HAP-1 (cell line): ENCODE data around the gene TNRC6C.
"Not testable (repeated sequence)": the region's sequence is repeated elsewhere in the genome, so short reads cannot be mapped to it uniquely, and the experiment has no call there.

Source experiments
- DNase-seq, 2 experiments: peaks; one replicate each; pipeline ENCODE4 v3.0.0-alpha.2; 2016 to 2020; ENCODE audit warnings: low spot score in 2 of 2
- H3K27me3 ChIP-seq: fragments of 250-450 bp; sonication (Bioruptor Pico); 2 replicates; pipeline ENCODE4 v1.5.1; 2020; ENCODE audit warnings: low read depth, mild to moderate bottlenecking, moderate library complexity
- H3K36me3 ChIP-seq: fragments of 250-450 bp; sonication (Bioruptor Pico); replicated peaks from 2 replicates; pipeline ENCODE4 v1.5.1; 2020; ENCODE audit warnings: mild to moderate bottlenecking
- H3K4me1 ChIP-seq: fragments of 250-450 bp; sonication (Bioruptor Pico); 2 replicates; pipeline ENCODE4 v1.5.1; 2020; ENCODE audit warnings: mild to moderate bottlenecking
- H3K4me3 ChIP-seq: fragments of 250-450 bp; sonication (Bioruptor Pico); 2 replicates; pipeline ENCODE4 v1.5.1; 2020; ENCODE audit warnings: mild to moderate bottlenecking, moderate library complexity
- H3K9me3 ChIP-seq: fragments of 250-450 bp; sonication (Bioruptor Pico); 2 replicates; pipeline ENCODE4 v1.5.1; 2020; ENCODE audit warnings: mild to moderate bottlenecking, moderate library complexity
- in situ Hi-C: fragments of 300-500 bp; cut with MboI; formaldehyde crosslinking; loops from 3 replicates; pipeline ENCODE4 v1.14.3; 2020; ENCODE audit warnings: low sequenced_read_pairs, inconsistent platforms, mixed read lengths

Gene TNRC6C

DNA sequence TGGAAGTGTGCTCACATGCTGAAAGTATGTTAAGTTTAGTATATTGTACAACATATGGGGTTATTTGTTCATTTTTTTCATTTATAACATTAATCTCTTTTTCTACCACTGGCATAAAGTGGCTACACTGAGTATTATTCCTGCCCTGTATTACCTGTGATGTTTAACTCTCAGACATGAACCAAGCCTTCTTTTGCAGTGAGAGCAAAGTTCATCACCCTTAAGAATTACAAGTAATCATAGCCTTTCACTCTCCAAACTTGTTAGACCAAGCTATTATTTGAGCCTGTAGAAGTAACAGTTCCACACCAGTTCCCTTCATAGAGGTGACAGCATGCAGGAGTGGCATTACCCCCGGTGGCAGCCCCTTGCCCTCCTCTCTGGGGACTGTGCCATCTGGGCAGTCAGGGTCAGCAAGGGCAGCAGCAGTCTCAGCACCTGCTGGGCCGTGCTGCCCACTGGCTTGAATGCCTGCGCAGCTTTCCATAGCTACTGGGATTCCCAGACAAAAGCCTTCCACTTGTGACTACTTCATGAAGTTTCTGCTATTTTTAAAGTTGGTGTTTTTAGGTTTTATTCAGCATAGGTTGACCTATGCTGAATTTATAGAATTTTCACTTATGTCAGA, 98.7 kb downstream of the TNRC6C start:
- DNase-seq, result no peak
- in situ Hi-C loops, result no loop called here

DNA sequence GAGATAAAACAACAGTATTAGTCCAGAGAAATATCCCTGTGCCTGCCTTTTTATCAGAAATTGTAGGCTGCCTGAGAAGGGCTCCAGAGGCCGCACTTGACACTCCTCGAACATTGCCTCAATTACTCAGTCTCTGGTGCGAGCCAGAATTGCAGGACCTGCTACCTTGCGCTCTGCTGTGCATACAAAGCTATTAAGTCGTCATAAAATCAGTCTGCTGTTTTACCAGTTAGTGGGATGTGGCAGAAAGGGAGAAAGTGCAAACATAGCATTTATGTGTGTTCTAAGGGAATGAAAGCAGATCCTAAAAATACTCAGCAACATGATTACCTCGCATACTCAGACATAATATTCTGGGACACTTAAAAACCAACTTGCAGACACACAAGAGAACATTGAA, 99.5 kb downstream of the TNRC6C start:
- no peak for DNase-seq

More for the DNA sequence above, 98.7 kb downstream of the TNRC6C start:
- 0 out of 2 replicates have a peak, but pooled peaks cover 6% of the 10 kb centered on the region for H3K36me3 ChIP-seq
- no peaks in the 10 kb centered on the region for H3K9me3 ChIP-seq
- no peaks in the 10 kb centered on the region for H3K4me1 ChIP-seq
- H3K27me3 ChIP-seq, result no peaks in the 10 kb centered on the region
- H3K4me3 ChIP-seq, result no peak overlapping the region

DNA sequence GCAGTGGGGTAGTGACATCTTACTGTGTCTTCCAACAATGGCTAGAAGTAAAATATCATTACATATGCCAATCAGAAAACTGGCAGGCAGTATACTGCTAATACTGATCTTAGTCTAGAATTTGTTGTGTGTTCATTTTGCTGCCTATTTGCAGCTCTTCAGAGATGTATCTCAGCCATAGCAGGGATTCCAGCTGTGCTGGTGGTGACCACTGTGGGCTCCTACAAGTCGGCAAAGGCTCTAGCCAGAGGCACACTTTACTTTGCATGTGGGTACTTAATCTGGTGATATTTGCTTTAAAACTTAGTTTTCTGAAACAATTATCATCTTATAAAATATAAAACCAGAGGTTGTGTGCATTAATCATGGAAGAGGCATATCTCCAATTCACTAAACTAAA, 100.1 kb downstream of the TNRC6C start:
- H3K4me3 ChIP-seq, result no peak overlapping the region
- H3K9me3 ChIP-seq, result no peaks in the 10 kb centered on the region
- H3K27me3 ChIP-seq, result no peaks in the 10 kb centered on the region
- no peak for DNase-seq
- no peaks in the 10 kb centered on the region for H3K4me1 ChIP-seq
- H3K36me3 ChIP-seq, result 0 out of 2 replicates have a peak, but pooled peaks cover 6% of the 10 kb centered on the region
- in situ Hi-C loops, result no loop called here

More for the DNA sequence above, 99.5 kb downstream of the TNRC6C start:
- H3K36me3 ChIP-seq, result 0 out of 2 replicates have a peak, but pooled peaks cover 6% of the 10 kb centered on the region
- in situ Hi-C loops, result no loop called here
- no peaks in the 10 kb centered on the region for H3K4me1 ChIP-seq
- no peaks in the 10 kb centered on the region for H3K27me3 ChIP-seq
- H3K4me3 ChIP-seq, result no peak overlapping the region
- no peaks in the 10 kb centered on the region for H3K9me3 ChIP-seq

DNA sequence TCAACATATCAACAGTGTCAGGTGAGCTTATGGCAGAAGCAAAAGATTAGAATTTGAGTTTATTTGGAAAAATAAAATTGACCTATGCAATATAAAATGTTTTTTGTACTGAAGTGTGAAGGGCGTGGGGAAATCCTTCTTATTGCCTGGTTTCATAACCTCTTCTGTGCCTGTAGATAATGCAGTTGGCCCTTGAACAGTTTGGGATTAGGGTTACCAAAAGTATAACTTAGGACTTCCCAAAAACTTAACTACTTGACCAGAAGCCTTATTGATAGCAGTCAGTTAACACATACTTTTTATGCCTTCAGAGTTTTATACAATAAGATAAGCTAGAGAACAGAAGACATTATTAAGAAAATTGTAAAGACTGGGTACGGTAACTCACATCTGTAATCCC, 104.1 kb downstream of the TNRC6C start:
- Histone ChIP-seq H3K27me3 (no peaks in the 10 kb centered on the region), H3K4me3 (no peak overlapping the region), H3K4me1 (no peaks in the 10 kb centered on the region), H3K9me3 (no peaks in the 10 kb centered on the region), H3K36me3 (no peaks in the 10 kb centered on the region; the same call in 1 of the 2 replicates)
- in situ Hi-C loops, result no loop called here
- DNase-seq, result no peak

DNA sequence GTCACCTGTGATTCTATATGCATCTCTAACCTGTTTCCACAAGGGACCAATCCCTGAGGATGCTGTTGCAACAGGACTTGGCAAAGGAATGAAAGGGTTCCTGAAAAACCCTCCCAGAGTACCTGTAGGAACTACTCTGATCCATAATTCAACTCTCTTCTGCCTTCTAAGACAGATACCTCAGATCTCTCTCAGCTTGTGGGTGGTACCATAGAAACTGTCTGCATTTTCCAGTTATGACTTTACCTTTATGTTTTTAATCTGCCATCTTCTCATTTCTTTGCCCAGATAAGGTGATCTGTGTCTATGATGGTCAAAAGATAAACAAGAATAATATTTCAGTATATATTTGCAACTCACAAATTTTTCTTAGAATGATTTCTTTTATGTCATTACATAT, 105.0 kb downstream of the TNRC6C start:
- Histone ChIP-seq H3K4me1 (no peaks in the 10 kb centered on the region), H3K4me3 (no peak overlapping the region), H3K9me3 (no peaks in the 10 kb centered on the region), H3K27me3 (no peaks in the 10 kb centered on the region), H3K36me3 (peaks cover 4% of the 10 kb centered on the region; the same call in 1 of the 2 replicates)
- in situ Hi-C loops, result no loop called here
- no peak for DNase-seq

DNA sequence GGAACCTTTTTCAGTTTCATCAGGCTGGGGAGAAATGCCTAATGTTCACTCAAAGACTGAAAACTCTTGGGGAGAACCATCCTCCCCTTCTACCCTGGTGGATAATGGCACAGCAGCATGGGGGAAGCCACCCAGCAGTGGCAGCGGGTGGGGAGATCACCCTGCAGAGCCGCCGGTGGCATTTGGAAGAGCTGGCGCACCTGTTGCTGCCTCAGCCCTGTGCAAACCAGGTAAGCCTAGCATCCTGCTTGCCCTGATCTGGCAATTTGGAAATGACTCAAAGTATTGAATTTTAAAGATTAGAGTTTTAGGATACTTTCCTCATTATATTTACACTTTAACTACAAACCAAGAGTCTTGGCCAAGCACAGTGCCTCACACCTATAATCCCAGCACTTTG, 106.2 kb downstream of the TNRC6C start:
- no peaks in the 10 kb centered on the region for H3K27me3 ChIP-seq
- in situ Hi-C loops, result no loop called here
- peaks cover 8% of the 10 kb centered on the region; the same call in 1 of the 2 replicates for H3K36me3 ChIP-seq
- no peak for DNase-seq
- H3K9me3 ChIP-seq, result no peaks in the 10 kb centered on the region
- no peak overlapping the region for H3K4me3 ChIP-seq
- H3K4me1 ChIP-seq, result no peaks in the 10 kb centered on the region

DNA sequence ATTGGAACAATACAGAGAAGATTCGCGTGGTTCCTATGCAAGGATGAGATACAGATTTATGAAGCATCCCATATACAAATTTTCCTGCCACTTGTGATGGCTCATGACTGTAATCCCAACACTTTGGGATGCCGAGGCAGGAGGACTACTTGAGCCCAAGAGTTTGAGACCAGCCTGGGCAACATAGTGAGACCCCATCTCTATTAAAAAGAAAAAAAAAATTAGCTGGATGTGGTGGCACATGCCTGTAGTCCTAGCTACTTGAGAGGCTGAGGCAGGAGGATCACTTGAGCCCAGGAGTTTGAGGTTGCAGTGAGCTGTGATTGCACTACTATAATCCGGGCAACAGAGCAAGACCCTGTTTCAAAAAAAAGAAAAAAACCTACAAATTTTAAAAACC, 108.5 kb downstream of the TNRC6C start:
- H3K4me3 ChIP-seq, H3K9me3 ChIP-seq, DNase-seq, H3K27me3 ChIP-seq, H3K4me1 ChIP-seq, in situ Hi-C loops: not testable (repeated sequence)
- peaks cover 14% of the 10 kb centered on the region; the same call in 1 of the 2 replicates for H3K36me3 ChIP-seq

DNA sequence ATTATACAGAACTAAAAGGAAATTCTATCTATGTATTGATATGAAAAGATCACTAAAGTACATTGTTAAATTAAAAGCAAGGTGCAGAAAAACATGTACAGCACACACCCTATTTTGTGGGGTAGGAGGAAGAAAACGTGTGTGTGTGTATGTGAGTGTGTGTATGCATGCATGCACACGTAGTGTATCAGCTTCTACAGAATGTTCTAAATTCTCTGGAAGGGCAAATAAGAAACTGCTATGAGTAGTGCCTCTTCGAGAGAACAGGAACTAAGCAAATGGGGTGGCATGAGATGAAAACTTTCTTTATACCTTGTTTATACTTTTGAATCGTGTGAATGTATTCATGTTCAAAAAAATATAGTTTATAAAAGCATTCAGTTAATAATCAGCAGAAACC, 111.2 kb downstream of the TNRC6C start:
- in situ Hi-C loops, result no loop called here
- no peaks in the 10 kb centered on the region for H3K27me3 ChIP-seq
- DNase-seq, result no peak
- H3K36me3 ChIP-seq, result peaks cover 32% of the 10 kb centered on the region
- H3K9me3 ChIP-seq, result no peaks in the 10 kb centered on the region
- no peak overlapping the region for H3K4me3 ChIP-seq
- no peaks in the 10 kb centered on the region for H3K4me1 ChIP-seq

DNA sequence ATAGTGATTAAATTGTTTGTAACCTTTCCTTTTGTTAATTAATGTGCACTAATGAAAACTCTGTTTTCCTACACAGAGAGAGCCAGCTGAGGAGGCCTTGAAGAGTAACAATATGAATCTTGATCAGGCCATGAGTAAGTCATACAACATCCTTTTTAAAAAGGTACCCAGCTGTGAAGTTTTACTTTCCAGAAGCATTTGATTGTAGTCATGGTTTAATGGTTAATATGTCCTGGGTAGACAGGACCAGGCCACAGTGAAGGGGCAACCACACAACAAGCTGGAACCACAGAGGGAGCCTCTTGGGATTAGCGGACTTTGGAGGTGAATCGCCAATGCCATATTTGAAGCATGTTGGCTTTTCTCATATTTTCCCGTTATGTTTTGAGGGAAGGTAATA, 114.5 kb downstream of the TNRC6C start:
- Histone ChIP-seq H3K27me3 (no peaks in the 10 kb centered on the region), H3K36me3 (peaks cover 42% of the 10 kb centered on the region), H3K4me1 (no peaks in the 10 kb centered on the region), H3K9me3 (no peaks in the 10 kb centered on the region), H3K4me3 (no peak overlapping the region)
- in situ Hi-C loops, result no loop called here
- no peak for DNase-seq

DNA sequence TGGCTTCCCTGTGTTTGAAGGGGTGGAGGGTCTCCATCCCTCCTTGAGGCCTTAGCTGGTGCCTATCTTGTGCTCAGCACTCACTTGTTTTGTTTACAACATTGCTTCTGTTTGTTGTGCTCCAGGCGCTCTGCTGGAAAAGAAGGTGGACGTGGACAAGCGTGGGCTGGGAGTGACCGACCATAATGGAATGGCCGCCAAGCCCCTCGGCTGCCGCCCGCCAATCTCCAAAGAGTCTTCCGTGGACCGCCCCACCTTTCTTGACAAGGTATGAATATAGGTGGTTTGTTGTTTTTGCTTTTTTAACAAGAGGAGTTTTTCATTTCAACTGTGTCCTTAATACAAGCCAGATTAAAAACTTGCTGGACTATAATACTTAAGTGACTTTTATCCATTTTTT, 116.5 kb downstream of the TNRC6C start:
- Histone ChIP-seq H3K4me3 (no peak overlapping the region), H3K4me1 (no peaks in the 10 kb centered on the region), H3K27me3 (no peaks in the 10 kb centered on the region), H3K36me3 (peaks cover 43% of the 10 kb centered on the region), H3K9me3 (no peaks in the 10 kb centered on the region)
- in situ Hi-C loops, result no loop called here
- DNase-seq, result no peak

DNA sequence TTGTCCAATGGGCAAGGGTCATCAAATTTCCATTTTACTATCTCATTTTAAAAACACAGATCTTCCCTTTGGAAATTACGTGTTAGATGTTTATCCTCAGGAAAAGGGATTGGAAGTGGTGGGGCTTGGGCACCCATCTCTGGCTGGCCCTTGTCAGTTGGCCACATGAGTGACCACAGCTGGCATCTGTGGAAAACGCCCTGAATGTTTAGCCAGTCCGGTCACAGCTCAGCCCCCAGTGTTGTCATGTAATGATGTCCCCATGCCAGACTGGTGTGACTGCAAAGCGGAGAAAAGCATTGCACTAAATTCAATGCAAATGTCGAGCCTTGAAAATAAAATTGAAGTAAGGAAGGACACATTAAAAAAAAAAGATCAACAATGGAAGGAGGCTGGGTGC, 117.0 kb downstream of the TNRC6C start:
- in situ Hi-C loops, result no loop called here
- H3K4me3 ChIP-seq, result no peak overlapping the region
- H3K27me3 ChIP-seq, result no peaks in the 10 kb centered on the region
- no peaks in the 10 kb centered on the region for H3K9me3 ChIP-seq
- peaks cover 44% of the 10 kb centered on the region for H3K36me3 ChIP-seq
- no peak for DNase-seq
- H3K4me1 ChIP-seq, result no peaks in the 10 kb centered on the region

DNA sequence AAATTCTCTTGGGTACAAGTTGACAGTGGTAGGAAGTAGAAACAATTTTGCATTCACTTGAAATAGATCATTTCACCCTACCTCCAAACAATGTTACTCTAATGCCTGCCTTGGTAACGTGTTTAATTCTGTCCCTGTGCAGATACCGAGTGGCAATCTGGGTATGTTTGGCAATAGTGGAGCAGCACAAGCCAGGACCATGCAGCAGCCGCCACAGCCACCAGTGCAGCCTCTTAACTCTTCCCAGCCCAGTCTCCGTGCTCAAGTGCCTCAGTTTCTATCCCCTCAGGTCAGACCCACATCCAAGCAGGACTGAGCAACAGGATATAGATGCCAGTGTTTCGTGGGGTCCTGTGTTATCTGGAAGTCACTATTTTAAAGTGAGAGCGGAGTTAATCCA, 120.8 kb downstream of the TNRC6C start:
- H3K27me3 ChIP-seq, result no peaks in the 10 kb centered on the region
- no peaks in the 10 kb centered on the region for H3K4me1 ChIP-seq
- in situ Hi-C loops, result no loop called here
- DNase-seq, result no peak
- no peak overlapping the region for H3K4me3 ChIP-seq
- H3K9me3 ChIP-seq, result no peaks in the 10 kb centered on the region
- peaks cover 28% of the 10 kb centered on the region for H3K36me3 ChIP-seq

DNA sequence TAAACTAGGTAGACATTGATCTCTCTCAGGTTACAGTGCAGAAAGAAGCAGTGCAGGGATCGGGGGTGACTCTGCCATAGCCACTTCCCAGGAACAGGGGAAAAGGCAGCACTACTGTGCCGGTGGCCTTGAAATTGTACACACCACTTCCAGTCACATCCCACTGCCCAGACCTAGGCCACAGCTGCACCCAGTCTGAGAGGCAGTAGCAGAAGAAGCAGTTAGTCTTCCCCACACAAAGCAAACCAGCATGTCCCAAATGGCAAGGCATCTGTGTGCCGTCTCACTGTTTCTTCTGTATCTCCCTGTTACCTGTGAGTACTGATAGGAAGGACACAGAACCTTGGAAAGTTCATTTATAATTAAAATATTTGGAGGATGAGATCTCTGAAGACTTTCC, 123.0 kb downstream of the TNRC6C start:
- H3K4me3 ChIP-seq, result no peak overlapping the region
- H3K36me3 ChIP-seq, result peaks cover 25% of the 10 kb centered on the region
- H3K27me3 ChIP-seq, result no peaks in the 10 kb centered on the region
- no peaks in the 10 kb centered on the region for H3K9me3 ChIP-seq
- no peak for DNase-seq
- H3K4me1 ChIP-seq, result no peaks in the 10 kb centered on the region
- in situ Hi-C loops, result no loop called here

DNA sequence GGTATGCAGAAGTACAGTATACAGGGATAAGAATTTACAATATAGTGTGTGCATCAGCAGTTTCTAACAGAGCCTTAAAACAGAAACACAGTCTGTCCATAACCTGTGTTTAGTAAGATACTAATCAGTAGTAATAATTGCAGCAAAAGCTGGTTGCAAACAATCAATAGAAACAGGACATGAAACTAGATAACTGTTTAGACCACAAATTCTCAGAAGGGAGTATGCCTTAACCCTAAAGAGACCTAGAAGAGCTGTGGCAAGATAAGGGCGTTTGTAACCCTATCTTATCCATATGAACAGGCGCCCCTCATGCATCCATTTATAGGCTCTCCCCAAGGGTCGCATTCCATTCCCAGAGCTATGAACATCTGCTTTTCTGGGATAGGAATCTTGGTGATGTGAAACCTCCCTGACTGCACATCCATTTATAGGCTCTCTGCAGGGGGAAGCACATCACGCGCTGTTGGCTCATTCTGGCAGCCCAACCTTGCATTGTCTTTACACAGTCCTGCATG, 123.9 kb downstream of the TNRC6C start:
- peaks cover 22% of the 10 kb centered on the region for H3K36me3 ChIP-seq
- H3K4me3 ChIP-seq, H3K4me1 ChIP-seq, DNase-seq, H3K9me3 ChIP-seq, H3K27me3 ChIP-seq, in situ Hi-C loops: not testable (repeated sequence)

DNA sequence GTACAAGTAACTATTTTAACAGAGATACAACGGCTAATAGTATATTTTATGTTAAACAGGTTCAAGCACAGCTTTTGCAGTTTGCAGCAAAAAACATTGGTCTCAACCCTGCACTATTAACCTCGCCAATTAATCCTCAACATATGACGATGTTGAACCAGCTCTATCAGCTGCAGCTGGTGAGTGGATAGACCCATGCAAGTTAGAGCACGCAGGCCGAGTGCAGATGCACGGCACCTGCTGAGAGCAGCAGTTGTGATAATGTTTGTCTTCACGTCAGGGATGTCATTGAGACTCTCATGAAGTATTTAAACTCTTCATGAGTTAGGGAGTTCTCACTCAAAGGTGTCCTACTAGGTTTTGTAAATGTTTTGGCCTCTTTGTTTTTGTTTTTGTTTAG, 124.5 kb downstream of the TNRC6C start:
- H3K27me3 ChIP-seq, result no peaks in the 10 kb centered on the region
- in situ Hi-C loops, result no loop called here
- no peaks in the 10 kb centered on the region for H3K4me1 ChIP-seq
- no peak for DNase-seq
- H3K36me3 ChIP-seq, result peaks cover 17% of the 10 kb centered on the region
- H3K4me3 ChIP-seq, result no peak overlapping the region
- H3K9me3 ChIP-seq, result no peaks in the 10 kb centered on the region
